GM10847 (cell line): ENCODE data around the gene ADAMTS6.

Source experiments
- POLR2A ChIP-seq: IDR thresholded peaks from 2 replicates; pipeline ENCODE4 v1.6.1; 2011; ENCODE audit not compliant: insufficient read length; ENCODE audit errors: extremely low read depth

ADAMTS6 gene

GRCh38 chr5:65102371-65102975, 379.2 kb downstream of the ADAMTS6 start:
- no peak for TF ChIP-seq POLR2A

DNA sequence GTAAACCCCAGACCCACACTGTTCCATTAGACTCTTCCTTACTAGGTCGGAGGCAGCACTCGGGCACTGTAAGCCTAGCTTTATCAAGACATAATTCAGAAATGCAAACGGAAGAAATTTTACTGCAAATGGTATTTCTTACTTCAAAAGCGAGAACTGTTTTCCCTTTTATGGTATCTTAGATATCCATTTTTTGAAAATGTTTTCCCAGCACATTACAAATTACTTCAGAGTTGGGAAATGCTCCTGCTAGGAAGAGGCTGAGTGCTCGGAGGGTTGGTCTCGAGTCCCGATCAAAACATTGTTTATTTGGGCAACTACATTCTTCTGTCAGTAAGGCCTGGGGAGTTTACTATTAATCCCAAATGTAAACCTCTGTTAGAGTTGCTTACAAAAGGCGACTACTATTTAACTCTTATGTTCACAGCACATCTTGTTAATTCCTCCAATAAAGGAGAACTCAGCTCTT, 380.1 kb downstream of the ADAMTS6 start:
- no peak for TF ChIP-seq POLR2A

- TF ChIP-seq POLR2A = no peak
Measured at GRCh38 chr5:65100911-65101631, 380.6 kb downstream of the ADAMTS6 start.
